ENCODE data around the gene ACSL1.

GRCh38 chr4:184860018-184860779, 34.4 kb upstream of the ACSL1 start:
- no peak for TF ChIP-seq GATA2 (IDR thresholded peaks at IDR 0.05; ENCODE audit: low read depth, low read length)
- TF ChIP-seq GATA3 (IDR thresholded peaks at IDR 0.05; ENCODE audit: low read depth, low read length): no peak
